NCI-H2227 (cell line): Measurements from ENCODE around the gene LRRC8D.
A peak's percentile ranks its signal among the peaks of the same experiment; 100 is the strongest.

ENCODE experiments used
- DNase-seq: peaks from one replicate; lab custom pipeline; 2025; ENCODE audit not compliant: unreplicated experiment; lab: John Stamatoyannopoulos, UW

LRRC8D gene

GRCh38 chr1:89806616-89807015, 14.2 kb upstream of the LRRC8D start:
- DNase-seq = no peak

GRCh38 chr1:89807503-89807902, 13.3 kb upstream of the LRRC8D start:
- no peak for DNase-seq

- DNase-seq = no peak
Measured at GRCh38 chr1:89807983-89808382, 12.8 kb upstream of the LRRC8D start.

- no peak for DNase-seq
Measured at GRCh38 chr1:89808441-89809117, 12.3 kb upstream of the LRRC8D start.

- no peak for DNase-seq
Measured at GRCh38 chr1:89809556-89809955, 11.3 kb upstream of the LRRC8D start.

- DNase-seq = no peak
Measured at GRCh38 chr1:89810302-89810701, 10.5 kb upstream of the LRRC8D start.

- DNase-seq = no peak
Measured at GRCh38 chr1:89810880-89811279, 10.0 kb upstream of the LRRC8D start.

GRCh38 chr1:89812992-89813391, 7.8 kb upstream of the LRRC8D start:
- DNase-seq = no peak

GRCh38 chr1:89815040-89815439, 5.8 kb upstream of the LRRC8D start:
- no peak for DNase-seq

- no peak for DNase-seq
Measured at GRCh38 chr1:89815611-89816010, 5.2 kb upstream of the LRRC8D start.

GRCh38 chr1:89816366-89816765, 4.5 kb upstream of the LRRC8D start:
- DNase-seq = no peak

- peak; percentile 80 for DNase-seq
Measured at GRCh38 chr1:89821322-89822108, 683 bp downstream of the LRRC8D start.

GRCh38 chr1:89822109-89822962, 1.5 kb downstream of the LRRC8D start:
- peak; percentile 39 for DNase-seq

GRCh38 chr1:89822999-89823628, 2.3 kb downstream of the LRRC8D start:
- DNase-seq = peak; percentile 29

GRCh38 chr1:89823679-89824292, 3.0 kb downstream of the LRRC8D start:
- DNase-seq = no peak

- no peak for DNase-seq
Measured at GRCh38 chr1:89826594-89826993, 5.8 kb downstream of the LRRC8D start.

- no peak for DNase-seq
Measured at GRCh38 chr1:89827330-89827729, 6.5 kb downstream of the LRRC8D start.

- DNase-seq = no peak
Measured at GRCh38 chr1:89827902-89828301, 7.1 kb downstream of the LRRC8D start.

- no peak for DNase-seq
Measured at GRCh38 chr1:89829186-89829585, 8.4 kb downstream of the LRRC8D start.

GRCh38 chr1:89831462-89832120, 10.8 kb downstream of the LRRC8D start:
- peak; percentile 39 for DNase-seq
